Hepatocyte (in vitro differentiated cells): ENCODE results near the gene ARHGAP28.

Source experiments
- CTCF ChIP-seq: fragments of 200-600 bp; sonication (generic); IDR thresholded peaks from 2 replicates; pipeline ENCODE4 v1.5.1; 2016; ENCODE audit warnings: antibody characterized with exemption, mild to moderate bottlenecking; ENCODE audit not compliant: poor library complexity
- EZH2 ChIP-seq: fragments of 200-600 bp; sonication (generic); IDR thresholded peaks from 2 replicates; pipeline ENCODE4 v1.6.1; 2016; ENCODE audit warnings: antibody characterized with exemption, mild to moderate bottlenecking, borderline replicate concordance

- TF ChIP-seq EZH2 (no peak), CTCF (no peak)
Observed at GRCh38 chr18:6854811-6855210, 125.3 kb downstream of the ARHGAP28 start.
